SK-N-SH (cell line): Measurements from ENCODE around the gene SAP30. TPM values are rescaled to one million over a fixed set of nuclear protein-coding genes. Genes with fewer than 3 reads are reported as not detected.

Source experiments
- CTCF ChIA-PET: fragments of 300-600, 350-600 bp; formaldehyde crosslinking; extraction: SDS; loops from one replicate; lab custom pipeline; 2021; lab: Yijun Ruan, JAX
- POLR2A ChIA-PET: fragments of 350-600 bp; sonication (Branson Sonifier 250); formaldehyde crosslinking; extraction: SDS; loops from one replicate; lab custom pipeline; 2020; ENCODE audit warnings: antibody characterized with exemption, inconsistent platforms; lab: Yijun Ruan, JAX
- DNase-seq: peaks from one replicate; pipeline ENCODE4 v3.0.0; 2012
- H2AFZ ChIP-seq: fragments of 200-600 bp; sonication (generic); 2 replicates; pipeline ENCODE4 v1.8.1; 2016; ENCODE audit warnings: antibody characterized with exemption, mild to moderate bottlenecking, low read depth
- H3F3A ChIP-seq: fragments of 200-600 bp; sonication (generic); replicated peaks from 2 replicates; pipeline ENCODE3; 2016; ENCODE audit warnings: antibody characterized with exemption, mild to moderate bottlenecking; ENCODE audit not compliant: insufficient read depth
- H3K27ac ChIP-seq, 2 experiments: fragments of 200-500 bp in 1 of 2; fragments of 200-600 bp in 1 of 2; sonication (Bioruptor generic) in 1 of 2; sonication (generic), shearing (Covaris generic) in 1 of 2; 2 replicates each; pipeline versions ENCODE4 v1.5.1 to v1.6.1; 2014 to 2016; ENCODE audit warnings: low read depth in 2 of 2, inconsistent platforms in 1 of 2, low read length in 1 of 2, mild to moderate bottlenecking in 1 of 2, mixed read lengths in 1 of 2
- H3K27me3 ChIP-seq: fragments of 200-600 bp; sonication (generic), shearing (Covaris generic); 2 replicates; pipeline ENCODE4 v1.6.1; 2016; ENCODE audit warnings: mixed run types; ENCODE audit not compliant: insufficient read depth
- H3K36me3 ChIP-seq, 2 experiments: fragments of 200-500 bp in 1 of 2; fragments of 200-600 bp in 1 of 2; sonication (Bioruptor generic) in 1 of 2; sonication (generic) in 1 of 2; replicated peaks in 1 of 2; 2 replicates each; pipeline versions ENCODE3 to v1.5.1; 2014 to 2016; ENCODE audit warnings: low read length in 1 of 2, mild to moderate bottlenecking in 1 of 2; ENCODE audit not compliant: insufficient read depth in 2 of 2, control insufficient read depth in 1 of 2
- H3K4me1 ChIP-seq, 2 experiments: fragments of 200-500 bp in 1 of 2; fragments of 200-600 bp in 1 of 2; sonication (Bioruptor generic) in 1 of 2; sonication (generic), shearing (Covaris generic) in 1 of 2; 2 replicates each; pipeline versions ENCODE4 v1.5.1 to v1.6.1; 2014 to 2016; ENCODE audit warnings: low read depth in 1 of 2, low read length in 1 of 2, mixed run types in 1 of 2; ENCODE audit not compliant: insufficient read depth in 2 of 2, control insufficient read depth in 1 of 2
- H3K4me2 ChIP-seq: fragments of 200-600 bp; sonication (generic), shearing (Covaris generic); 2 replicates; pipeline ENCODE4 v1.6.1; 2017; ENCODE audit warnings: mixed run types
- H3K4me3 ChIP-seq, 2 experiments: fragments of 200-500 bp in 1 of 2; fragments of 200-600 bp in 1 of 2; sonication (Bioruptor generic) in 1 of 2; sonication (generic), shearing (Covaris generic) in 1 of 2; 2 replicates each; pipeline versions ENCODE4 v1.5.1 to v1.8.1; 2014 to 2016; ENCODE audit warnings: low read depth in 2 of 2, inconsistent platforms in 1 of 2, low read length in 1 of 2, mild to moderate bottlenecking in 1 of 2, mixed read lengths in 1 of 2, moderate library complexity in 1 of 2
- H3K79me2 ChIP-seq: fragments of 200-600 bp; sonication (generic); 2 replicates; pipeline ENCODE4 v1.8.1; 2017; ENCODE audit warnings: mild to moderate bottlenecking; ENCODE audit not compliant: insufficient read depth
- H3K9ac ChIP-seq: fragments of 200-600 bp; sonication (generic); 2 replicates; pipeline ENCODE4 v1.6.1; 2017; ENCODE audit warnings: mixed run types
- H3K9me2 ChIP-seq: fragments of 200-600 bp; sonication (generic); 2 replicates; pipeline ENCODE4 v1.6.1; 2017; ENCODE audit warnings: mixed run types
- H3K9me3 ChIP-seq: fragments of 200-600 bp; sonication (generic); 2 replicates; pipeline ENCODE4 v1.6.1; 2017; ENCODE audit warnings: mixed run types, mild to moderate bottlenecking, moderate library complexity
- H4K20me1 ChIP-seq: fragments of 200-600 bp; sonication (generic); 2 replicates; pipeline ENCODE4 v1.6.1; 2017; ENCODE audit warnings: mild to moderate bottlenecking, mixed run types; ENCODE audit not compliant: insufficient read depth
- EP300 ChIP-seq, 2 experiments: IDR thresholded peaks; 2 replicates each; pipeline versions ENCODE4 v1.4.0 to v1.6.1; 2012; ENCODE audit warnings: borderline replicate concordance in 1 of 2, low read depth in 1 of 2, low read length in 1 of 2
- GABPA ChIP-seq: IDR thresholded peaks from 2 replicates; pipeline ENCODE4 v1.4.0; 2012; ENCODE audit warnings: low read depth, mild to moderate bottlenecking
- GATA2 ChIP-seq: sonication (generic); formaldehyde crosslinking; IDR thresholded peaks from 2 replicates; pipeline ENCODE4 v1.5.0; 2020; ENCODE audit warnings: mild to moderate bottlenecking, missing genetic modification reagents
- MEF2A ChIP-seq: IDR thresholded peaks from 2 replicates; pipeline ENCODE4 v1.4.0; 2012; ENCODE audit warnings: low read depth, borderline replicate concordance
- MXI1 ChIP-seq: IDR thresholded peaks from 2 replicates; pipeline ENCODE4 v1.6.1; 2012; ENCODE audit warnings: mild to moderate bottlenecking, low read depth, low read length, improper control_type of control experiment
- NFIC ChIP-seq: IDR thresholded peaks from 2 replicates; pipeline ENCODE4 v1.4.0; 2012; ENCODE audit warnings: borderline replicate concordance
- POLR2AphosphoS5 ChIP-seq: IDR thresholded peaks from 2 replicates; pipeline ENCODE4 v1.6.1; 2012; ENCODE audit warnings: low read depth, low read length
- RFX5 ChIP-seq: IDR thresholded peaks from 2 replicates; pipeline ENCODE4 v1.6.1; 2012; ENCODE audit warnings: mild to moderate bottlenecking, improper control_type of control experiment, low read length
- TEAD4 ChIP-seq: IDR thresholded peaks from 2 replicates; pipeline ENCODE4 v1.4.0; 2012; ENCODE audit warnings: mild to moderate bottlenecking, borderline replicate concordance; ENCODE audit not compliant: insufficient read depth
- YY1 ChIP-seq: IDR thresholded peaks from 2 replicates; pipeline ENCODE4 v1.4.0; 2012; ENCODE audit warnings: low read depth, mild to moderate bottlenecking
- WGBS: methylation state at CpG from one replicate; pipeline ENCODE4 v1.1.6; 2017; ENCODE audit warnings: low lambda C conversion rate; 5-methylcytosine and 5-hydroxymethylcytosine counted together
- polyA plus RNA-seq, 3 experiments: library from polyadenylated mRNA; depleted of rRNA; stranded (reverse); fragments of >200 nt; gene quantifications; 2 replicates each; pipeline ENCODE4 v1.2.3, GENCODE V29; 2012
- TF ChIP-seq, protein P1 (sequence below): IDR thresholded peaks from 2 replicates; pipeline ENCODE4 v1.4.0; 2012; ENCODE audit warnings: low read depth, borderline replicate concordance
- TF ChIP-seq, protein P2 (sequence below): IDR thresholded peaks from 2 replicates; pipeline ENCODE4 v1.6.1; 2012; ENCODE audit warnings: mild to moderate bottlenecking, low read depth, low read length, moderate library complexity
- TF ChIP-seq, protein P3 (sequence below): fragments of 200-600 bp; sonication (generic); IDR thresholded peaks from 2 replicates; pipeline ENCODE4 v1.6.1; 2017; ENCODE audit warnings: antibody characterized with exemption, mild to moderate bottlenecking, moderate library complexity
- TF ChIP-seq, protein P4 (sequence below): IDR thresholded peaks from 2 replicates; pipeline ENCODE4 v1.4.0; 2012; ENCODE audit warnings: low read depth, borderline replicate concordance
- TF ChIP-seq, protein P5 (sequence below): IDR thresholded peaks from 2 replicates; pipeline ENCODE4; 2012

SAP30 gene
- polyA plus RNA-seq, 1 of the 3 experiments (the other 2 are of a cell fraction): 19.0 TPM

DNA sequence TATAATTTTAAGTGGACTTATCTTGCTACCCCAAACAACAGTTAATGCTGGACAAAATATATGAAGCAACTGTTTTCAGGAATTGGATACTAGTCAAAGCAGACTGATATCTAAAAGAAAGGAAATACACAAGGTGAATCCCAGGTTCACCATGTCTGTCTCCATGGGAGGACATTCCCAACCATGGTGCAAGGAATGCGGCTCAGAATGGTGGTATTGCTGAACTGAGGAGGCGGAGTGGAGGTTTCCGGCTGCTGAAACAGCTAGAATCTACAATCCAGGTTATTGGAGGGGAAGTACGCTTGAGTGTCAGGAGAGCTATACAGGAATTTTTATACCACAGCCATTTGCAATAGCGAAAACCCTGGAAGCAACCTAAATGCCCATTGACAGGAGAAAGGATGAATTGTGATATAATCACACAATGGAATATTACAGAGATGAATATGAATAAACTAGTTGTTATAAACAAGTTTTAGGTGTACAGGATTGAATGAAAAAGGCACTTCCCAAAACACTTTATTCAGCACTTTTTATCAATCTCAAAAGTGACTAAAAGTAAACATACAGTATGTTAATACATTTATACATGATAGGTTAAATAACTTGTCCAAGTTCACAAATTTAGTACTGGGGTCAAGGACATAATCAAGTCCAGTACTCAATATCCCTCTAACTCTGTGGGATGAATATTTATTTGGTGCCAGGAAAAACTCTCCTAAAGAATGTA, 45.6 kb upstream of the SAP30 start:
- Histone ChIP-seq H3K4me3 (no peak overlapping the region), H3K36me3 (peaks cover 38 to 50% of the 10 kb centered on the region in 2 experiments), H2AFZ (no peak overlapping the region), H3K9me3 (no peaks in the 10 kb centered on the region; the same call in 1 of the 2 replicates), H3K79me2 (peaks cover 10% of the 10 kb centered on the region), H3K9ac (no peak overlapping the region), H3K4me2 (no peak overlapping the region), H3K27me3 (no peaks in the 10 kb centered on the region), H4K20me1 (no peaks in the 10 kb centered on the region), H3K4me1 (peaks cover 0 to 5% of the 10 kb centered on the region in 2 experiments; a peak in 2 of 4 replicates), H3F3A (peaks cover 58% of the 10 kb centered on the region), H3K27ac (no peak overlapping the region), H3K9me2 (no peaks in the 10 kb centered on the region)
- ChIA-PET POLR2A (no interaction called here), CTCF (interaction anchor here (0.9 to 2.5 kb wide), 3 partner anchors 24 to 92 kb away, joined by 3 to 7 read pairs (median 4); no protein-coding TSS in a partner anchor)
- TF ChIP-seq GABPA (no peak), POLR2AphosphoS5 (no peak), GATA2 (CRISPR knock-in tag) (no peak), RFX5 (no peak), EP300 (IDR thresholded peaks at IDR 0.05; ENCODE audit: borderline replicate concordance in 1 of 2, low read depth in 1 of 2, low read length in 1 of 2) (no peak), NFIC (no peak), TEAD4 (no peak), MEF2A (no peak), MXI1 (no peak), YY1 (no peak)
- TF ChIP-seq, protein P1, sequence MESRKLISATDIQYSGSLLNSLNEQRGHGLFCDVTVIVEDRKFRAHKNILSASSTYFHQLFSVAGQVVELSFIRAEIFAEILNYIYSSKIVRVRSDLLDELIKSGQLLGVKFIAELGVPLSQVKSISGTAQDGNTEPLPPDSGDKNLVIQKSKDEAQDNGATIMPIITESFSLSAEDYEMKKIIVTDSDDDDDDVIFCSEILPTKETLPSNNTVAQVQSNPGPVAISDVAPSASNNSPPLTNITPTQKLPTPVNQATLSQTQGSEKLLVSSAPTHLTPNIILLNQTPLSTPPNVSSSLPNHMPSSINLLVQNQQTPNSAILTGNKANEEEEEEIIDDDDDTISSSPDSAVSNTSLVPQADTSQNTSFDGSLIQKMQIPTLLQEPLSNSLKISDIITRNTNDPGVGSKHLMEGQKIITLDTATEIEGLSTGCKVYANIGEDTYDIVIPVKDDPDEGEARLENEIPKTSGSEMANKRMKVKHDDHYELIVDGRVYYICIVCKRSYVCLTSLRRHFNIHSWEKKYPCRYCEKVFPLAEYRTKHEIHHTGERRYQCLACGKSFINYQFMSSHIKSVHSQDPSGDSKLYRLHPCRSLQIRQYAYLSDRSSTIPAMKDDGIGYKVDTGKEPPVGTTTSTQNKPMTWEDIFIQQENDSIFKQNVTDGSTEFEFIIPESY: no peak
- TF ChIP-seq, protein P2, sequence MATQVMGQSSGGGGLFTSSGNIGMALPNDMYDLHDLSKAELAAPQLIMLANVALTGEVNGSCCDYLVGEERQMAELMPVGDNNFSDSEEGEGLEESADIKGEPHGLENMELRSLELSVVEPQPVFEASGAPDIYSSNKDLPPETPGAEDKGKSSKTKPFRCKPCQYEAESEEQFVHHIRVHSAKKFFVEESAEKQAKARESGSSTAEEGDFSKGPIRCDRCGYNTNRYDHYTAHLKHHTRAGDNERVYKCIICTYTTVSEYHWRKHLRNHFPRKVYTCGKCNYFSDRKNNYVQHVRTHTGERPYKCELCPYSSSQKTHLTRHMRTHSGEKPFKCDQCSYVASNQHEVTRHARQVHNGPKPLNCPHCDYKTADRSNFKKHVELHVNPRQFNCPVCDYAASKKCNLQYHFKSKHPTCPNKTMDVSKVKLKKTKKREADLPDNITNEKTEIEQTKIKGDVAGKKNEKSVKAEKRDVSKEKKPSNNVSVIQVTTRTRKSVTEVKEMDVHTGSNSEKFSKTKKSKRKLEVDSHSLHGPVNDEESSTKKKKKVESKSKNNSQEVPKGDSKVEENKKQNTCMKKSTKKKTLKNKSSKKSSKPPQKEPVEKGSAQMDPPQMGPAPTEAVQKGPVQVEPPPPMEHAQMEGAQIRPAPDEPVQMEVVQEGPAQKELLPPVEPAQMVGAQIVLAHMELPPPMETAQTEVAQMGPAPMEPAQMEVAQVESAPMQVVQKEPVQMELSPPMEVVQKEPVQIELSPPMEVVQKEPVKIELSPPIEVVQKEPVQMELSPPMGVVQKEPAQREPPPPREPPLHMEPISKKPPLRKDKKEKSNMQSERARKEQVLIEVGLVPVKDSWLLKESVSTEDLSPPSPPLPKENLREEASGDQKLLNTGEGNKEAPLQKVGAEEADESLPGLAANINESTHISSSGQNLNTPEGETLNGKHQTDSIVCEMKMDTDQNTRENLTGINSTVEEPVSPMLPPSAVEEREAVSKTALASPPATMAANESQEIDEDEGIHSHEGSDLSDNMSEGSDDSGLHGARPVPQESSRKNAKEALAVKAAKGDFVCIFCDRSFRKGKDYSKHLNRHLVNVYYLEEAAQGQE: no peak
- TF ChIP-seq, protein P3, sequence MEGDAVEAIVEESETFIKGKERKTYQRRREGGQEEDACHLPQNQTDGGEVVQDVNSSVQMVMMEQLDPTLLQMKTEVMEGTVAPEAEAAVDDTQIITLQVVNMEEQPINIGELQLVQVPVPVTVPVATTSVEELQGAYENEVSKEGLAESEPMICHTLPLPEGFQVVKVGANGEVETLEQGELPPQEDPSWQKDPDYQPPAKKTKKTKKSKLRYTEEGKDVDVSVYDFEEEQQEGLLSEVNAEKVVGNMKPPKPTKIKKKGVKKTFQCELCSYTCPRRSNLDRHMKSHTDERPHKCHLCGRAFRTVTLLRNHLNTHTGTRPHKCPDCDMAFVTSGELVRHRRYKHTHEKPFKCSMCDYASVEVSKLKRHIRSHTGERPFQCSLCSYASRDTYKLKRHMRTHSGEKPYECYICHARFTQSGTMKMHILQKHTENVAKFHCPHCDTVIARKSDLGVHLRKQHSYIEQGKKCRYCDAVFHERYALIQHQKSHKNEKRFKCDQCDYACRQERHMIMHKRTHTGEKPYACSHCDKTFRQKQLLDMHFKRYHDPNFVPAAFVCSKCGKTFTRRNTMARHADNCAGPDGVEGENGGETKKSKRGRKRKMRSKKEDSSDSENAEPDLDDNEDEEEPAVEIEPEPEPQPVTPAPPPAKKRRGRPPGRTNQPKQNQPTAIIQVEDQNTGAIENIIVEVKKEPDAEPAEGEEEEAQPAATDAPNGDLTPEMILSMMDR: no peak
- TF ChIP-seq, protein P4, sequence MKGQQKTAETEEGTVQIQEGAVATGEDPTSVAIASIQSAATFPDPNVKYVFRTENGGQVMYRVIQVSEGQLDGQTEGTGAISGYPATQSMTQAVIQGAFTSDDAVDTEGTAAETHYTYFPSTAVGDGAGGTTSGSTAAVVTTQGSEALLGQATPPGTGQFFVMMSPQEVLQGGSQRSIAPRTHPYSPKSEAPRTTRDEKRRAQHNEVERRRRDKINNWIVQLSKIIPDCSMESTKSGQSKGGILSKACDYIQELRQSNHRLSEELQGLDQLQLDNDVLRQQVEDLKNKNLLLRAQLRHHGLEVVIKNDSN: no peak
- TF ChIP-seq, protein P5, sequence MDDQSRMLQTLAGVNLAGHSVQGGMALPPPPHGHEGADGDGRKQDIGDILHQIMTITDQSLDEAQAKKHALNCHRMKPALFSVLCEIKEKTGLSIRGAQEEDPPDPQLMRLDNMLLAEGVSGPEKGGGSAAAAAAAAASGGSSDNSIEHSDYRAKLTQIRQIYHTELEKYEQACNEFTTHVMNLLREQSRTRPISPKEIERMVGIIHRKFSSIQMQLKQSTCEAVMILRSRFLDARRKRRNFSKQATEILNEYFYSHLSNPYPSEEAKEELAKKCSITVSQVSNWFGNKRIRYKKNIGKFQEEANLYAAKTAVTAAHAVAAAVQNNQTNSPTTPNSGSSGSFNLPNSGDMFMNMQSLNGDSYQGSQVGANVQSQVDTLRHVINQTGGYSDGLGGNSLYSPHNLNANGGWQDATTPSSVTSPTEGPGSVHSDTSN: no peak
- over 99% methylated on average over 5 of the region's 5 CpGs for WGBS
- no peak for DNase-seq
